T-helper 1 cell (primary cell): ENCODE results near the gene ATP8A1.
"Not testable (repeated sequence)": the region's sequence is repeated elsewhere in the genome, so short reads cannot be mapped to it uniquely, and the experiment has no call there.

Experiments
- DNase-seq, 5 donors: peaks; one replicate each; pipeline ENCODE4 v3.0.0-alpha.2; 2012 to 2020

ATP8A1 gene

DNA sequence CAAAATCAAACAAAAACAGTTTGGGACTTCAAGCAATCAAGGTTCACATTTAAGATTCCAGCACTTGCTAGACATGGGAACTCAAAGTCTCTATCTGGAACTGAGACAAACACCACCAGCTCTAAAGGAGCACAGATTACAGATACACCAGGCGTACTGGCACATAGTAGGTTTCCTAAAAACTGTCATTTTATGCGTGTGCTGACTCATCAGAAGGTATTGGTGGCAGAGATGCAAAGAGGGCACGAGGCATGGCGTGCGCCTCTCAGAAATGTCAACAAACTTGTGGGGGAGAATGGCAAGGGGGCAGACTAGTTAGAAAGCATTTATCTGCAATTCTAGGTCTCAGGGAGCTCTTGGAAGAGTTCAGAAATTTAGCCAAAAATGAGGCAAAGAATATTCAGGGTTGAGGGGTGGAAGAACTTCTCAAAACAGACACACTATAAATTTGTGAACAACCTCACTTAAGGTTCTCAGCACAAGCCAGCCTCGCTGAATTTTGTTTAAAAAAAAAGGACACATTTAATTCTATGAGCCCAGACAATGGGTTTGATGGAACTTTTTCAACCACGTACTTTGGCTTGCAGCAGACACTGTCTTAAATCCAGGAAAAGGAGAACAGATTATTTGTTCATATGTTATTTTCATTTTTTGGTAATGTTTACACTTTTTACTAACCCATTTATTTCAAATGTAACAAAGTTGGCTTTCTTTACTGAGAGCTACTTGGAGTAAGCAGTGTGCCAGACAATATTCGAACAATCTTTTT lies 159.6 kb downstream of the ATP8A1 start:
- DNase-seq = no peak

DNA sequence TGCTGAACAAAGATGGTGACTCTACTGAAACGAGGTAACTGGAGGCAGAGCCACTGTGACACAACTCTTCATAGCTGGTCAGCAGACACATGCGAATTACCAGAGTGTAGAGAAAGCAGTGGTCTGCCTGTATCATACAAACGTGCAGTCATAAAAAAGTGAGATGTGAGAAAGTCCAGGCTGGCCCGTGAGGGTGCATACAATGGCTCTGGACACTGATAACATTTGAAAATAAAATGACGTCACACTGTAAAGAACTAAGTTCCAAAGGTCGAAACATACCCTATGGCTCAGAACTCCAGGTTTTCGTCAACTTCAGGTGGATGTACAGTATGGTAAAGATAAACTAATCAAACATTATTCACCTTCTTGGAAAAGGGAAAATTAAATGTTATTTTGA lies 163.9 kb downstream of the ATP8A1 start:
- no peak for DNase-seq

DNA sequence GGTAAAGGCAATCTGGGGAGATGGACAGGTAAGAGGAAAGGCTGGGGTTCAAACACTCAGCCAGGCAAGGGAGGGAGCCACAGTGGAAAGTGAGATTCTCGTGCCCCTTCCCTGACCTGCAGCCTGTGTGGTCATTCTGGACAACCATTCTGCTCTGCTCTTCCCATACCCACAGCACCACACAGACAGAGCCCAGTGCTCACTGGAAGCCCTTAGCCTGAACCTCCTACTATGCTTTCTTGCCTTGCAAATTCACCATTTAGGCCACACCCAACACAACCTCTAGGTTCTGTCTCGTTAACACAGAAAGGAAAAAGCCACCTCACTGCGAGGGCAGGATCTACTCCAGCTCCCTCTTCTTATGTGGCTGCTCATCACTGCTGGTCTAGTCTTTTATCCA lies 166.9 kb downstream of the ATP8A1 start:
- DNase-seq = no peak

DNA sequence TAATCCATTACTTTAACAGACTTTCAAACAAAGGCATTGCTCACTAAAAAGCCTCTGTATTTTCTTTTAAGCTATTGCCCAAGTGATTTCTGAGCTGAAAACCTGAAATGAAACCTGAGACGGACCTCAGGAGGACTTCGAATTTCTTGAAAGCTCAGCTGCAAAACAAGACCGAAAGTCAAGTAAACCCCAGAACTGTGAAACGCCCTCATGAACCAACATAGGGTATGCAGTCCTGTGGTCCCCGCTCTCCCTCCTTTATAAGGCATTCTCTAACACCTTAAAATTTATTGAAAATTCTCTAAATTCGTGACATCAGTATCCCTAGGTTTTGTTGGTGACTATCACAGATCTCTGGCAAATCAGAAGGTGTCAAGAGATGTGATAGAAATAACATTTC lies 167.8 kb downstream of the ATP8A1 start:
- DNase-seq = no peak

DNA sequence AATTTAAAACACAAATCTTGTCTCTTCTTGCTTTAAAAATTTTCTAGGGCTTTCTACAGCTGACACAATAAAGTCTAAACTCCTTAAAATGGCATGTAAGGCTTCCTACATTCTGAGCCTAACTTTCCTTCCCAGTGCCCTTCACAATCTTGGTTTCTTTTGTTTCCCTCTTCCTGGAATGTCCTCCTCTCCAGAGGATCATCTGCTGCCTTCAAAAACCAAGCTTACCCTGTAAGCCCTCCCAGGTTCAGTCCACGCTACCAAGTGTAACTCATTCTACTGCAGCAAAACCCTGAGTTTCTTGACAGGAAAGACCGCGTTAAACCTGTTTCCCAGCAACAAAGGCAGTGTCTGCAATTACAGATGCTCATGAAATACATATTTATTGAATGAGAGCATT lies 168.4 kb downstream of the ATP8A1 start:
- no peak for DNase-seq

DNA sequence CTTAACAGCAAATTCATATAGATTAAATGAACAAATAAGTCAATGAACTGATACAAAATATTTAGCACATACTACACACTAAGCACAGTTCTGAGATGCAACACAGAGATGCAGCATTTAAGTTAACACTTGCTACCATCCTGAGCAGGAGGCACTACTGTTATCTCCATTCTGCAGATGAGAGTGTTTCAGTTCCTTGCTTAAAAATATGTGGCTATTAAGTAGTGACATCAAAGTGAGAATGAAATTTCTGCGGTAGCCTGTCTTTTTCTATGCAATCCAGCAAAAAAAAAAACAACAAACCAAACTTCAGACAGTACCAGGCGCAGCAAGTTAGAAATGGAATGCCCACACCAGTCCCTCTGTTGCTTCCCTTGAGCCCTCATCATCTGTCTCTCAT lies 168.8 kb downstream of the ATP8A1 start:
- no peak for DNase-seq

DNA sequence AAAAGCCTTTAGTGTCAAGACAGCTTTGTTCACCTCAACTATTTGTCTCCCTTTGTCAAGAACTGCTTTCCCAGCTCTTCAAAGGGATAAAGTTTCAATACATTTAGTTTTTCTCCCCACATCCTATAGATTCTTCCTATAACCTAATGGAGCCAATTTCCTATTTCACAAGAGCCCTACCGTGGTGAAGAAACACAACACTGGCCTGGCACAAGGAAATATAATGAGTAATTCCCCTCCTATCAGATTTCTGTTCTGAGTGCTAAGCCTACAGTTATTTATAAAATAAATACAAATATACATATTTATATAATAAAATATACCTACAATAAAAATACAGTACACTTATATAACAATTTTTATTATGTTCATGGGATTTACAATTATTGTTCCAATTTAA lies 169.7 kb downstream of the ATP8A1 start:
- DNase-seq = no peak

DNA sequence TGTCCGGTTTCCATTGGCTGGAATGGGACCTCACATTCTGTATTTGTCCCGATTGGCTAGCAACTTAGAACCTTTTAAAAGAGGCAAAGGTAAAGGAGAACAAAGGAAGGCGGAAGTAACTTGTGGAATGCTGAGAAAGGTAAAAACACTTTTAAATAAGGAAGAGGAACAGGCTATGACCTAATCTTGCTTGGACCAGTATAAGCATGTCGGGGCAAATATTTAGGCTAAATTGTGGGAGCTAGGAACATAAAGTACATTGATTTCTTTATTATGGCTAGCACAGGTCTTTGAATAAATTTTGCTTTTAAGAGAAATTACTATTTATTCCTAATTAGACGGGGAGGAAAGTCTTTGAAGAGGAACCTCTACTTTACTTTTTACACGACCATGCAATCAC lies 170.7 kb downstream of the ATP8A1 start:
- not testable (repeated sequence) for DNase-seq

DNA sequence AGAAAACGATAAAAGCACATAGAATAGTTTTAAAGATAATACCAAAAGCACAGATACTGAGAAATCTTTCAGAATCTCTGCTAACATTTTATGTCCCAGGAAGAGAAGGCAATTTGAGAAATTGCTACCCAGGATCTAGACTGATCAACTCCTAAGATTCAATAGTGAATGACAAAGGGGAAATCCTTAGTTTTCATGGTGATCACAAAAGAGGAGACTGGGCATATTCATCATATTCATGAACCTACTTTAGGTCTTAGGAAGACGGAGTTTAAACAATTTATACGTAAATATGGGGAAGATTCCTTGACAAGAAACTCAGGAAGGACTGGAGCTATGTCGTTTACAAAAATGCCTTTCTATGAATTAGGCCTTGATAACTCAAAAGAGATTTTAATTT lies 172.3 kb downstream of the ATP8A1 start:
- no peak for DNase-seq

DNA sequence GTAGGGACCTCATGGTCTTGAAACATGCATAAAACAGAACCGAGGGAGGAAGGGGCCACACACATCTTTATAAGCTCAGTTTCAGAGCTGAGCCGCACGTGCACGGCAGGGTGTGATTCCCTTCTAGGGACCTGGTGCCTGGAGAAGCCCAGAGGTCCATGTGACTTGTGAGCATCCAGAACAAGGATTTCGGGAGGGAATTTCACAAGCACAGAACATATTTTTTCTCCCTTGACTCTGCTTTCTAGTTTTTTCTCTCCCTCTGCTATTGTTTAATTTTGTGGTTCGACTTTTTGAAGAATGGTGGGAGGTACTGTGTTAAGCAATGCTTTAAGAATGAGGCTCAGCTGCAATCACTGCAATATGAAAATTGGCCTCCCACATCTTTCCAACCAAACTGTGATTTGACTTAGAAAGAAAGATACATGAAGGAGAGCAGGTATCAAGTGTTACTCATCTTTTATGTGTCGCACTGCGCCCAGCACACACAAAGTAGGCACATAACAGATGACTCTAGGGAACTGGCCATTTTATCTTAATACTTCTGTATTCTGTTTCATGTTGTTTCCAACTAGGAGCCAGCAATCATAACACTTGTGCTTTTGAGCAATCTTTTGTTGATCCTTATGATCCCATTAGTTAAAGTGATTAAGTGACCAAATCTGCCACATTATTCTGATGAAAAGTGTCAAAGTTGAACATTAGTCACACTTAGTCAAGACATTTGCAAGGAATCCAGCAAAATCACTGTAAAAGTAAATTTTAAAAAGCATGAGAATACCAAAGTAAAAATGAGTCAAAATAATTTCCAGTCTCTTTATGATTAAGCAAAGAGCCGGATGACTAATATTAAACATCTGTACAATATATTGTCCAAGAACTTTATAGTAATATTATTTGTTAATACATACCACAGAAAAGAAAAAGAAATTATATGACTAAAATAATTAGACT lies 173.2 kb downstream of the ATP8A1 start:
- no peak for DNase-seq

DNA sequence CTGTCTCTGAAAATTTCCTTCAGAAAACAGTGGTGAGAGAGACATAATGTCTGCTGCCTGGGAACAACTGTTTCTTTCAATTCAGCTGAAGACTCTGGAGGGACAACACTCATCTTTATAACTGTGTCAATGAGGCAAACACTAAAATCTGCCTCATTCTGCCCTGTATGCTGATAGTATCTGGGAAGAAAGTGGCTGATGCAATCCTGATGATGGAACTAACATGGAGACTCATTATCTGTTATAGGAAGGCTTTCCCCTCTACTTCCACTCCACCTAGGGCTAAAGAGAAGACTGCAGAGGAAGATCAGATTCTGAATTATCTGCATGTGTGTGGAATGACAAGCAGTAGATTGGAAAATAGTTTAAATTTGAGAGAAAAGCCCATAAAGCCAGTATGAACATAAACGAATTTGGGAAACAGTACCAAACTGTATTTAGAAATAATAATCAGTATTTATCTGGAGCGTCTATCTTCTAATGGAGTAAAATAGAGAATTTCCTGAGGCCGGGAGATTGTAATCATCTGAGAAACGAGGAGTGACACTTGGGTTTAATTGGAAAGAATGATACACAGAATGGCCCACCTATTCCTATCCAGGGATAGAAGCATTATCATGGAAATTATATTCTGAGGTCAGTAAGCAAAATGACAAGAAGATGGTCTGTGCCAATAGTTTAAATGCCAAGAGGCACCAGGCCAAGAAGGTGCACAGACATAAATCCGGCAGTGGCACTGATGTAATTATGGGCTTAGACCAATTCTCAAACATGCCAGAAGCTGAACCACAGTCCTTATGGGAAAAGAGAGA lies 174.2 kb downstream of the ATP8A1 start:
- DNase-seq = no peak

DNA sequence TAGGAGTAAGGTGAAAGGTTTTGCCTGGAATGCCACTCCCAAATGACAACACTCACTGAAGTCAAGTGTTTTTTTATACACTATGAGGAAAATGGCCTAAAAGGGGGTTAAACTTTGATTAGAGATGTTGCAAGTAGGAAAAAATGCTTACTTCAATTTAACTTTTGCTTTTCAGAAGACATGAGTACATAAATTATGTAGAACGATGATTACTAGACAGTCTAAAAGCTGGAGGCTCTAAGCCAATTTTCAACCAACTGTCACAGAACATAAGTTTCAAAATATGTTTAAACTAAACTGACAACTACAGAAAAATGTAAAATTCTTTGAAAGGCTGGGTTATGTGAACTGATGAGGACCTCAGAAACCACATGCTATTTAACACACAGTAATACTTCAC lies 176.2 kb downstream of the ATP8A1 start:
- no peak for DNase-seq

DNA sequence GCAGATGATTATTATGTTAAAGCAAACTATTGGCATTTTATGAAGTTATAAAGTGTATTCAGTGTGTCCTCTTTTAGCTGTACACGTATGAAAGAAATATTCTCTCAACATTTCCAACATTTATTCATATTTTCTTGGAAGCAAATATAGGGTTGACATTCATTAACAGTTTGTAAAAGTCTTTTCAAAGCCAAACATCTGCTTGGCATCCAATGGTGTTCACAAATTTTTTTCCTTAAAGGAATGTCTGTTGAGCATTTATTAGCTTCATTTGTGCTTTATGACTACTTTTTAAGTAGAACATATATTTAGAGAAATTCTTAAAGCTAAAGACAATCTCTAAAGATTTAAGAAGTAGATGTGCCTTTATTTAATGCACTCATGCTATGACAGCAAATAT lies 176.6 kb downstream of the ATP8A1 start:
- DNase-seq = no peak

DNA sequence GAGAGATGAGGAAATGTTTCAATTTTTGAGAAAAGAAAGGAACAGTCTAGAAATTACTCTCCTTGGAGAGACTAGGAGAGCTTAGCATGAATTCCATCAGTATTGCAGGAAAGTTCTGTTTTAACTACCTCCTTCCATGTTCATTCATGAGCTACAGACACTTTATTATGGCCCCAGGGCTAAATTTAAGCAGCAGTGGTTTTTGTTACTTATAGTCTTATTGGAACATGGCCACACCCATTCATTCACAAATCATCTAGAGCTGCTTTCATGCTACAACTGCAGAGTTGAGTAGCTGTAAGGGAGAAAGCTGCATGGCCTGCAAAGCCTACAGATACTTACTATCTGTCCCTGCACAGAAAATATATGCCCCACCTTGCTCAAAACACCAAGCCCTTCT lies 178.0 kb downstream of the ATP8A1 start:
- DNase-seq = no peak

DNA sequence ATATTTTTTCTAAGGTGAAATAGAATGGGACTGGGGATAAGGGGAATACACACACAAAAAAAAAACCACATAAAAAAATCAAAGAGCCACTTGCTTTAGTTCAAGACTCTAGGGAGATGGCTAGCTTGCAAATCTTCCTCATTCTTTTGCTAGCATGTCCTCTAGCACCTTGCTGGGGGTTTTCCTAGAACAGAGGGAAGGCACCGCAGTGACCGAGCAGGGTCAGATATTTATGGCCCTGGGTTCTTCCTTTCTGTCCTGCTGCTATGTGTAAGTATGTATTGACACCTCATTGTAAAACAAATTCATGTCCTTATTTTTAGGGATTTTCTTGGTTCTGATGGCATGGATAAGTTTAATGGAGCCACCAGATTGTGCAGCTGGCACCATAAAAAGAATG lies 178.4 kb downstream of the ATP8A1 start:
- DNase-seq = no peak

DNA sequence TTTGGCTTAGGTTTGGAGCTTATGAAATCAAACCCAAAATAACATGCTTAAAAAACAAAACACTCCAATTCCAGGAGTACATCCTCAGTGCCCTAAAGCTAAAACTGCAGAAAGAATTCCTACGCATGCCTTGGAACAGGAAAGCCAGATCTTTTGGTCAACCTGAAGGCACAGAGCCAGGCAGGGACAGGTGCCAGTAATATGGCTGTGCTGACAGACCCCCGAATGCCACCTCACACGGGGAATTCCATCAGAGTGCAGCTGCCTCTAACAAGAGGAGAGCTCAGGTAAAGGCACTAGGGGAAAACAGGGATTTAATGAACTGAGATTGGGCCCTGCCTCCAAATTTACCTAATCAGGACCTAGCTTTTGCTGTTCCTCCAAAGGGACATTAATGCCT lies 182.5 kb downstream of the ATP8A1 start:
- no peak for DNase-seq

DNA sequence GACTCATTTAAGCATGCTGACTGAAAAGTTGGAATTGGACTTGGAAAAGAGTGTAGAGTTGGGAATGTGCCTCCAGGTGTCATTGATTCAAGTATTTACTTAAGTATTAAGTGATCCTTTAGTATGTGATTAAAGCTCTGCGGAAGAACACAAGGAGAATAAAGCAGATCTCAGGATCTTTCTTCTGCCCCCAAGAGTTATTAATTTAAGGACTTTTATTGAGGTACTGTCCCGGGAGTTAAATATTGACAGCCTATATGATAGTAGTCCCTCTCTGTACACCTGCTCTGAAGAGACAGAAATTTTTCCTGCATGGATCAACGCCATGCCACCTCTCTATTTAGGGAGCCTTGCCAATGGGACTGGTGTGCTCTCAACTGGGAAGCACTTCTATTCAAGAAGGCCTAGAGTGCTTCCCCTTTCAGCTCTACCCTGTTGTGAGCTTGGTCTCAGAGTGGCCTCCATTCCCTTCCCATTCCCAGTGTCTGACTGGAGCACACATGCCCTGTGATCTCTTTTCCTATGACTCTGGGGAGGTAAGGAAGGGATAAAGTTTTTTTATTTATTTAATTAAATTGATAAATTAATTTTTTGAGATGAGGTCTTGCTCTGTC lies 183.7 kb downstream of the ATP8A1 start:
- no peak for DNase-seq

DNA sequence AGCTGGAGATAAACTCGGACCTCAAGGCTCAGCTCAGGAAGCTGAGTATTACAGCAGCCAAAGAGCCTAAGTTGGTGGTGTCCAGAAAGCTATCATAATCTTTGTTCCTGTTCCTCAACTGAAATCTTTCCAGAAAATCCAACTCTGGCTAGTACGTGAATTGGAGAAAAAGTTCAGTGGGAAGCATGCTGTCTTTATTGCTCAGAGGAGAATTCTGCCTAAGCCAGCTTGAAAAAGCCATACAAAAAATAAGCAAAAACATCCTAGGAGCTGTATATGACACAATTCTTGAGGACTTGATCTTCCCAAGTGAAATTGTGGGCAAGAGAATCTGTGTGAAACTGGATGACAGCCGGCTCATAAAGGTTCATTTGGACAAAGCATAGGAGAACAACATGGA lies 185.0 kb downstream of the ATP8A1 start:
- no peak for DNase-seq

DNA sequence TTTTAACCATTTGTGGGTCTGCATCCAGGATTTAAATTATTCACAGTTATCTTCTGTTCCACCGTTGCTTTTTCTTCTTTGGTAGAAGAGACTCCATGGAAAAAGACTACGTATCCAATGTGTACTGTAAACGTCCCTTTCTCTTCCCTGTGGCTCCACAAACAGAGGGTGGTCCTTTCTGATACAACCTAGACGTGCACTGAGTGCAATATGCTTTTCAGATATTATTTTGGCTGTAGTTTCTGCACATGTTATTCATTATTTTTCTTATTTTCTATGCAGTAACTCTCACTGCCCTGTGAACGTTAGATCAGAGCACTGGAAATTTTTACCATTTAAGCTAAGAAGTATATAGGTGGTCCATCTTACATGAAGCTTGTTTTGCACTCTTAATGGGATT lies 186.9 kb downstream of the ATP8A1 start:
- no peak for DNase-seq

DNA sequence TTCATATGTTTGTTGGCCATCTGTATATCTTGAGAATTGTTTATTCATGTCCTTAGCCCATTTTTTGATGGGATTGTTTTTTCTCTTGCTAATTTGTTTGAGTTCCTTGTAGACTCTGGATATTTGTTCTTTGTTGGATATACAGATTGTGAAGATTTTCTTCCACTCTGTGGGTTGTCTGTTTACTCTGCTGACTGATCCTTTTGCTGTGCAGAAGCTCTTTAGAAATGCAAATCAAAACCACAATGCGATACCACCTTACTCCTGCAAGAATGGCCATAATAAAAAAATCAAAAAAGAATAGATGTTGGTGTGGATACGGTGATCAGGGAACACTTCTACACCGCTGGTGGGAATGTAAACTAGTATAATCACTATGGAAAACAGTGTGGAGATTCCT lies 189.1 kb downstream of the ATP8A1 start:
- not testable (repeated sequence) for DNase-seq

DNA sequence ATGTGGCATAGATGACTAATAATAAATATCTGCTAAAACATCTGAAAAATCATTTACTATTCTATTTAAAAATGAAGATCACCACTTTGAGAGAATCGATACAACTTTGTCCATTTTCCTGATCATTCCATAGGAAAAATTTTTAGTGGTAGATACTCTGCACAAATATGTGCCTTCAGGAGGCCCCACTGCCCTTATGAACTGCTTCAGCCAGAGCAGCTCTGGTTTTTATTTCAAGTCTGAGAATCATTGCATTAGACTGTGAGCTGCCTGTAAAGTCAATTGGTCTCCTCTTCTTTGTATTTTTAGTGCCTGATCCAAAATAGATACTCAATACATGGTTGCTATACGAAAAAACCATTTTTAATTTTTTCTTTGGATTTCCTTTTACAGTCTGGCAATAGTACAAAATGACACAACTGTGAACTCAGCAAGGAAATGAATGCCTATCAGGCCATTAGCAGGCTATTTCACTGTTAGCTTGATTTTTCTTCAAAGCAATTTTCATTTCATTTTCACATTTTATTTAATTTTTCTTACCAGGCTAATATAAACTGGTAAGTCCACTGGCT lies 190.5 kb downstream of the ATP8A1 start:
- DNase-seq = no peak

DNA sequence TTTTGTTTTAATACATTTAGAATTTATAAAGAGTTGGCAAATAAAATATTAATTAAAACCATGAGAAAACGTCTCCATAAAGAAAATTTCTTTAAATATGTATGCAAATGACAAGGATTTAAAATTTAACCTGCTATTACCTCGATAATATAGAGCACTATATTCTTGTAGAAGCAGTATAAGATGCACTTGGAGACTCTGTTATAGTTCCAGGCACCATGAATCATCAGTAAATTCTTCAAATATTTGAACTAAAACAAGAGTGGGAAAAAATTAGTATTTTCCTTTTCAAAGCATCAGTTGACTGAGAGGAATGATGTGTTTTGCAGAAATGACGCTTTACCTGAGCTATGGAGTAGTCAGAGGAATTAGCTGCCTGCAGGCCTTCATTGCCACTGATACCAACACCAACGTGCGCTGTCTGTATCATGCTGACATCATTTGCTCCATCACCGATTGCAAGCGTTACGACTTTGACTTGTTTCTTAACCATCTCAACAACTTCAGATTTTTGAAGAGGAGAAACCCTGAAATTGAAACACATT lies 192.3 kb downstream of the ATP8A1 start:
- DNase-seq = no peak
